WTC11 (cell line): Measurements from ENCODE around the gene SPAG8. TPM values are rescaled to one million over a fixed set of nuclear protein-coding genes. Genes with fewer than 3 reads are reported as not detected.

ENCODE experiments used
- ATAC-seq: fragments of 200-7000 bp; cut with Tn5 transposase; 2 replicates; pipeline ENCODE4 v1.10.0; 2021; ENCODE audit warnings: mild to moderate bottlenecking, moderate library complexity
- CTCF ChIA-PET: fragments of 300-600 bp; sonication (Branson Sonifier 250); formaldehyde crosslinking; loops from one replicate; lab custom pipeline; 2021; ENCODE audit warnings: antibody characterized with exemption; lab: Charles Lee
- POLR2A ChIA-PET: fragments of 350-600 bp; sonication (Branson Sonifier 250); formaldehyde crosslinking; loops from one replicate; lab custom pipeline; 2021; ENCODE audit warnings: antibody characterized with exemption; lab: Charles Lee
- DNase-seq: peaks from one replicate; pipeline ENCODE4 v3.0.0; 2021; ENCODE audit warnings: low spot score
- H3K27ac Mint-ChIP-seq: 2 replicates; pipeline ENCODE4 v1.8.0; 2021; ENCODE audit warnings: mixed read lengths
- H3K27me3 Mint-ChIP-seq: 2 replicates; pipeline ENCODE4 v1.8.0; 2021; ENCODE audit warnings: low read depth, mild to moderate bottlenecking, moderate library complexity, mixed read lengths
- H3K36me3 Mint-ChIP-seq: 2 replicates; pipeline ENCODE4 v1.8.0; 2021; ENCODE audit warnings: mixed read lengths
- H3K4me1 Mint-ChIP-seq: 2 replicates; pipeline ENCODE4 v1.8.0; 2022; ENCODE audit warnings: mixed read lengths
- H3K4me3 Mint-ChIP-seq: 2 replicates; pipeline ENCODE4 v1.8.0; 2021; ENCODE audit warnings: mild to moderate bottlenecking, moderate library complexity, mixed read lengths
- H3K9me3 Mint-ChIP-seq: 2 replicates; pipeline ENCODE4 v1.8.0; 2021; ENCODE audit warnings: mixed read lengths
- CREM ChIP-seq: sonication (generic); formaldehyde crosslinking; IDR thresholded peaks from 2 replicates; pipeline ENCODE4 v1.8.1; 2022; ENCODE audit warnings: mild to moderate bottlenecking, missing genetic modification reagents, moderate library complexity
- GRHL2 ChIP-seq: fragments of 250-450 bp; sonication (Bioruptor Pico); IDR thresholded peaks from 2 replicates; pipeline ENCODE4 v1.8.0; 2022; ENCODE audit warnings: mild to moderate bottlenecking, moderate library complexity; ENCODE audit not compliant: insufficient replicate concordance, severe bottlenecking
- IRF1 ChIP-seq: sonication (generic); formaldehyde crosslinking; IDR thresholded peaks from 2 replicates; pipeline ENCODE4 v1.8.0; 2023; ENCODE audit warnings: missing genetic modification reagents
- IRF2 ChIP-seq: sonication (generic); formaldehyde crosslinking; IDR thresholded peaks from 2 replicates; pipeline ENCODE4 v1.8.0; 2022; ENCODE audit warnings: low read depth, missing genetic modification reagents, borderline replicate concordance
- JUN ChIP-seq: sonication (generic); formaldehyde crosslinking; IDR thresholded peaks from 2 replicates; pipeline ENCODE4 v1.8.0; 2023; ENCODE audit warnings: mild to moderate bottlenecking, missing genetic modification reagents
- NFYB ChIP-seq: sonication (generic); formaldehyde crosslinking; conservative IDR thresholded peaks from 2 replicates; pipeline ENCODE4 v1.8.0; 2022; ENCODE audit warnings: low read depth, missing genetic modification reagents
- OVOL2 ChIP-seq: fragments of 250-450 bp; sonication (Bioruptor Pico); IDR thresholded peaks from 2 replicates; pipeline ENCODE4 v1.9.0; 2021; ENCODE audit warnings: mild to moderate bottlenecking, borderline replicate concordance
- PRRX2 ChIP-seq: fragments of 250-450 bp; sonication (Bioruptor Pico); IDR thresholded peaks from 2 replicates; pipeline ENCODE4 v1.8.0; 2021; ENCODE audit warnings: mild to moderate bottlenecking
- SP1 ChIP-seq: sonication (generic); formaldehyde crosslinking; conservative IDR thresholded peaks from 2 replicates; pipeline ENCODE4 v1.8.1; 2022; ENCODE audit warnings: missing genetic modification reagents
- ZNF121 ChIP-seq: sonication (generic); formaldehyde crosslinking; IDR thresholded peaks from 2 replicates; pipeline ENCODE4 v1.8.0; 2023; ENCODE audit warnings: missing genetic modification reagents
- ZNF219 ChIP-seq: sonication (generic); formaldehyde crosslinking; IDR thresholded peaks from 2 replicates; pipeline ENCODE4 v1.8.0; 2023; ENCODE audit warnings: missing genetic modification reagents, mild to moderate bottlenecking, borderline replicate concordance
- ZNF512 ChIP-seq: sonication (generic); formaldehyde crosslinking; IDR thresholded peaks from 2 replicates; pipeline ENCODE4 v1.8.1; 2022; ENCODE audit warnings: missing genetic modification reagents, borderline replicate concordance
- total RNA-seq: library from RNA; stranded (reverse); gene quantifications from 3 replicates; pipeline ENCODE4 v1.2.3, GENCODE V29; 2021
- TF ChIP-seq, protein P1 (sequence below): fragments of 200-600 bp; IDR thresholded peaks from 2 replicates; pipeline ENCODE4 v1.8.0; 2022; ENCODE audit warnings: antibody characterized with exemption
- TF ChIP-seq, protein P2 (sequence below): fragments of 250-450 bp; sonication (Bioruptor Pico); IDR thresholded peaks from 2 replicates; pipeline ENCODE4 v1.9.0; 2021; ENCODE audit warnings: moderate library complexity, mild to moderate bottlenecking, inconsistent platforms, borderline replicate concordance
- TF ChIP-seq, protein P3 (sequence below): sonication (generic); formaldehyde crosslinking; IDR thresholded peaks from 2 replicates; pipeline ENCODE4 v1.8.1; 2023; ENCODE audit warnings: mild to moderate bottlenecking, missing genetic modification reagents, borderline replicate concordance
- TF ChIP-seq, protein P4 (sequence below): sonication (generic); formaldehyde crosslinking; IDR thresholded peaks from 2 replicates; pipeline ENCODE4 v1.8.0; 2022; ENCODE audit warnings: missing genetic modification reagents

Gene SPAG8
- total RNA-seq, 1 experiment from 2014 or later: 0.72 TPM

- TF ChIP-seq PRRX2 (CRISPR knock-in tag) (no peak), ZNF219 (no peak)
Measured at GRCh38 chr9:35818341-35818740, 6.3 kb upstream of the SPAG8 start (continued).

DNA sequence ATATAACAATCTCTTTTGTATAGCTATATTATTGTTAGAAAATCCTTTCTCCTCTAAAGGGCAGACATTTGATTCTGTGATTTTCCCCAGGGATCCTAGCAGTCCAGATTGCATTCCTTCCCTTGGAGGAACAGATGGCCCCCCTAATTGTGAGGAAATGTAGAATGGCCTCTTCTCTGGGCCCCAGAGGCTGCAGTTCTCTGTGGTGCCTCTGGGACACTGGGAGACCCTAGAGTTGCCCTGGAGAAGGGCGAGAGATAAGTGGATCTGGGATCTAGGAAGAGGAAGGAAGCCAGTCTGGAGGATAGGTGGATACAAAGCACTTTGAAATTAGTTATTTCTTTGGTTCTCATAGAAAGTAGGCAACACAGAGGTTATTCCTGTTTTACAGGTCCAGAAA lies 4.6 kb upstream of the SPAG8 start:
- Mint-ChIP-seq H3K9me3 (peaks cover 3% of the 10 kb centered on the region), H3K36me3 (peaks cover 2% of the 10 kb centered on the region; the same call in 1 of the 2 replicates), H3K27me3 (peaks cover 11% of the 10 kb centered on the region), H3K4me3 (peak overlapping the region; percentile 91), H3K4me1 (peaks cover 26% of the 10 kb centered on the region), H3K27ac (no peak overlapping the region; the same call in 1 of the 2 replicates)
- TF ChIP-seq, protein P1, sequence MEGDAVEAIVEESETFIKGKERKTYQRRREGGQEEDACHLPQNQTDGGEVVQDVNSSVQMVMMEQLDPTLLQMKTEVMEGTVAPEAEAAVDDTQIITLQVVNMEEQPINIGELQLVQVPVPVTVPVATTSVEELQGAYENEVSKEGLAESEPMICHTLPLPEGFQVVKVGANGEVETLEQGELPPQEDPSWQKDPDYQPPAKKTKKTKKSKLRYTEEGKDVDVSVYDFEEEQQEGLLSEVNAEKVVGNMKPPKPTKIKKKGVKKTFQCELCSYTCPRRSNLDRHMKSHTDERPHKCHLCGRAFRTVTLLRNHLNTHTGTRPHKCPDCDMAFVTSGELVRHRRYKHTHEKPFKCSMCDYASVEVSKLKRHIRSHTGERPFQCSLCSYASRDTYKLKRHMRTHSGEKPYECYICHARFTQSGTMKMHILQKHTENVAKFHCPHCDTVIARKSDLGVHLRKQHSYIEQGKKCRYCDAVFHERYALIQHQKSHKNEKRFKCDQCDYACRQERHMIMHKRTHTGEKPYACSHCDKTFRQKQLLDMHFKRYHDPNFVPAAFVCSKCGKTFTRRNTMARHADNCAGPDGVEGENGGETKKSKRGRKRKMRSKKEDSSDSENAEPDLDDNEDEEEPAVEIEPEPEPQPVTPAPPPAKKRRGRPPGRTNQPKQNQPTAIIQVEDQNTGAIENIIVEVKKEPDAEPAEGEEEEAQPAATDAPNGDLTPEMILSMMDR: no peak
- TF ChIP-seq ZNF512 (CRISPR knock-in tag) (no peak), GRHL2 (CRISPR knock-in tag) (no peak), OVOL2 (CRISPR knock-in tag) (no peak), IRF2 (no peak), ZNF121 (CRISPR knock-in tag) (no peak), IRF1 (CRISPR knock-in tag) (no peak), CREM (no peak)
- TF ChIP-seq, protein P2, sequence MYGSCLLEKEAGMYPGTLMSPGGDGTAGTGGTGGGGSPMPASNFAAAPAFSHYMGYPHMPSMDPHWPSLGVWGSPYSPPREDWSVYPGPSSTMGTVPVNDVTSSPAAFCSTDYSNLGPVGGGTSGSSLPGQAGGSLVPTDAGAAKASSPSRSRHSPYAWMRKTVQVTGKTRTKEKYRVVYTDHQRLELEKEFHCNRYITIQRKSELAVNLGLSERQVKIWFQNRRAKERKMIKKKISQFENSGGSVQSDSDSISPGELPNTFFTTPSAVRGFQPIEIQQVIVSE (CRISPR knock-in tag): no peak
- TF ChIP-seq, protein P3, sequence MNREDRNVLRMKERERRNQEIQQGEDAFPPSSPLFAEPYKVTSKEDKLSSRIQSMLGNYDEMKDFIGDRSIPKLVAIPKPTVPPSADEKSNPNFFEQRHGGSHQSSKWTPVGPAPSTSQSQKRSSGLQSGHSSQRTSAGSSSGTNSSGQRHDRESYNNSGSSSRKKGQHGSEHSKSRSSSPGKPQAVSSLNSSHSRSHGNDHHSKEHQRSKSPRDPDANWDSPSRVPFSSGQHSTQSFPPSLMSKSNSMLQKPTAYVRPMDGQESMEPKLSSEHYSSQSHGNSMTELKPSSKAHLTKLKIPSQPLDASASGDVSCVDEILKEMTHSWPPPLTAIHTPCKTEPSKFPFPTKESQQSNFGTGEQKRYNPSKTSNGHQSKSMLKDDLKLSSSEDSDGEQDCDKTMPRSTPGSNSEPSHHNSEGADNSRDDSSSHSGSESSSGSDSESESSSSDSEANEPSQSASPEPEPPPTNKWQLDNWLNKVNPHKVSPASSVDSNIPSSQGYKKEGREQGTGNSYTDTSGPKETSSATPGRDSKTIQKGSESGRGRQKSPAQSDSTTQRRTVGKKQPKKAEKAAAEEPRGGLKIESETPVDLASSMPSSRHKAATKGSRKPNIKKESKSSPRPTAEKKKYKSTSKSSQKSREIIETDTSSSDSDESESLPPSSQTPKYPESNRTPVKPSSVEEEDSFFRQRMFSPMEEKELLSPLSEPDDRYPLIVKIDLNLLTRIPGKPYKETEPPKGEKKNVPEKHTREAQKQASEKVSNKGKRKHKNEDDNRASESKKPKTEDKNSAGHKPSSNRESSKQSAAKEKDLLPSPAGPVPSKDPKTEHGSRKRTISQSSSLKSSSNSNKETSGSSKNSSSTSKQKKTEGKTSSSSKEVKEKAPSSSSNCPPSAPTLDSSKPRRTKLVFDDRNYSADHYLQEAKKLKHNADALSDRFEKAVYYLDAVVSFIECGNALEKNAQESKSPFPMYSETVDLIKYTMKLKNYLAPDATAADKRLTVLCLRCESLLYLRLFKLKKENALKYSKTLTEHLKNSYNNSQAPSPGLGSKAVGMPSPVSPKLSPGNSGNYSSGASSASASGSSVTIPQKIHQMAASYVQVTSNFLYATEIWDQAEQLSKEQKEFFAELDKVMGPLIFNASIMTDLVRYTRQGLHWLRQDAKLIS (CRISPR knock-in tag): no peak
- CTCF ChIA-PET: interaction anchor here (1.0 to 1.6 kb wide), 2 partner anchors 26 to 32 kb away, joined by 3 to 4 read pairs; no protein-coding TSS in a partner anchor
- POLR2A ChIA-PET: no interaction called here
- DNase-seq (peak; percentile 39), ATAC-seq (no peak)

- peaks cover 11% of the 10 kb centered on the region for H3K27me3 Mint-ChIP-seq
- peak within 1 kb of the TSS; percentile 91 for H3K4me3 Mint-ChIP-seq
- ChIA-PET CTCF (interaction anchor here (0.6 to 6.1 kb wide), 26 partner anchors 11 to 650 kb away, joined by 3 to 143 read pairs (median 6); partner anchors contain the start of genes CCDC107, CREB3, FAM221B and GBA2), POLR2A (interaction anchor here (0.8 to 2.1 kb wide), 4 partner anchors 18 to 150 kb away, joined by 3 to 9 read pairs (median 4); partner anchors contain the start of gene ARHGEF39)
- peaks cover 2% of the 10 kb centered on the region; the same call in 1 of the 2 replicates for H3K36me3 Mint-ChIP-seq
- peaks cover 3% of the 10 kb centered on the region for H3K9me3 Mint-ChIP-seq
- peak; percentile 99 for DNase-seq
- H3K4me1 Mint-ChIP-seq: peaks cover 27% of the 10 kb centered on the region
- peak; percentile 80 for ATAC-seq
- peak within 1 kb of the TSS; percentile 100 for H3K27ac Mint-ChIP-seq
- TF ChIP-seq SP1 (CRISPR knock-in tag) (peak; percentile 56; the same call in 1 of the 2 replicates), NFYB (CRISPR knock-in tag) (peak; percentile 71), JUN (CRISPR knock-in tag) (no peak)
- TF ChIP-seq, protein P4, sequence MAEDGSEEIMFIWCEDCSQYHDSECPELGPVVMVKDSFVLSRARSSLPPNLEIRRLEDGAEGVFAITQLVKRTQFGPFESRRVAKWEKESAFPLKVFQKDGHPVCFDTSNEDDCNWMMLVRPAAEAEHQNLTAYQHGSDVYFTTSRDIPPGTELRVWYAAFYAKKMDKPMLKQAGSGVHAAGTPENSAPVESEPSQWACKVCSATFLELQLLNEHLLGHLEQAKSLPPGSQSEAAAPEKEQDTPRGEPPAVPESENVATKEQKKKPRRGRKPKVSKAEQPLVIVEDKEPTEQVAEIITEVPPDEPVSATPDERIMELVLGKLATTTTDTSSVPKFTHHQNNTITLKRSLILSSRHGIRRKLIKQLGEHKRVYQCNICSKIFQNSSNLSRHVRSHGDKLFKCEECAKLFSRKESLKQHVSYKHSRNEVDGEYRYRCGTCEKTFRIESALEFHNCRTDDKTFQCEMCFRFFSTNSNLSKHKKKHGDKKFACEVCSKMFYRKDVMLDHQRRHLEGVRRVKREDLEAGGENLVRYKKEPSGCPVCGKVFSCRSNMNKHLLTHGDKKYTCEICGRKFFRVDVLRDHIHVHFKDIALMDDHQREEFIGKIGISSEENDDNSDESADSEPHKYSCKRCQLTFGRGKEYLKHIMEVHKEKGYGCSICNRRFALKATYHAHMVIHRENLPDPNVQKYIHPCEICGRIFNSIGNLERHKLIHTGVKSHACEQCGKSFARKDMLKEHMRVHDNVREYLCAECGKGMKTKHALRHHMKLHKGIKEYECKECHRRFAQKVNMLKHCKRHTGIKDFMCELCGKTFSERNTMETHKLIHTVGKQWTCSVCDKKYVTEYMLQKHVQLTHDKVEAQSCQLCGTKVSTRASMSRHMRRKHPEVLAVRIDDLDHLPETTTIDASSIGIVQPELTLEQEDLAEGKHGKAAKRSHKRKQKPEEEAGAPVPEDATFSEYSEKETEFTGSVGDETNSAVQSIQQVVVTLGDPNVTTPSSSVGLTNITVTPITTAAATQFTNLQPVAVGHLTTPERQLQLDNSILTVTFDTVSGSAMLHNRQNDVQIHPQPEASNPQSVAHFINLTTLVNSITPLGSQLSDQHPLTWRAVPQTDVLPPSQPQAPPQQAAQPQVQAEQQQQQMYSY: 0 out of 2 replicates have a peak, but pooled peaks have one; percentile 16
Measured at GRCh38 chr9:35814841-35815543, 2.9 kb upstream of the SPAG8 start, which contains the start of gene HINT2. Gene HINT2 (minus strand): TSS chr9:35815042. CDS start chr9:35814979, 63 bp downstream.
